GM23338 (cell line): ENCODE results near the gene SELENOW. TPM values are rescaled to one million over a fixed set of nuclear protein-coding genes. Genes with fewer than 3 reads are reported as not detected.

Source experiments
- ATAC-seq: fragments of 200-7000 bp; cut with Tn5 transposase; 3 replicates; pipeline ENCODE4 v1.9.1; 2020
- DNase-seq: peaks from one replicate; pipeline ENCODE4 v3.0.0-alpha.2; 2015; ENCODE audit warnings: low spot score
- H2AFZ ChIP-seq: fragments of 200-600 bp; sonication (generic); 2 replicates; pipeline ENCODE4 v1.8.0; 2016; ENCODE audit warnings: antibody characterized with exemption, mild to moderate bottlenecking, moderate library complexity
- H3F3A ChIP-seq: fragments of 200-600 bp; sonication (generic); replicated peaks from 2 replicates; pipeline ENCODE4 v1.8.0; 2017; ENCODE audit warnings: antibody characterized with exemption, mixed run types, low read depth
- H3K27ac ChIP-seq: fragments of 200-600 bp; sonication (generic); 2 replicates; pipeline ENCODE4 v1.6.1; 2016; ENCODE audit warnings: low read depth
- H3K27me3 ChIP-seq: fragments of 200-600 bp; sonication (generic); 2 replicates; pipeline ENCODE4 v1.8.0; 2016; ENCODE audit warnings: mild to moderate bottlenecking, mixed run types, moderate library complexity; ENCODE audit not compliant: insufficient read depth
- H3K36me3 ChIP-seq: fragments of 200-600 bp; sonication (generic); 2 replicates; pipeline ENCODE4 v1.8.0; 2016; ENCODE audit warnings: mild to moderate bottlenecking; ENCODE audit not compliant: insufficient read depth
- H3K4me1 ChIP-seq: fragments of 200-600 bp; sonication (generic); 2 replicates; pipeline ENCODE4 v1.8.0; 2016; ENCODE audit warnings: mild to moderate bottlenecking, moderate library complexity; ENCODE audit not compliant: insufficient read depth
- H3K4me2 ChIP-seq: fragments of 200-600 bp; sonication (generic); 2 replicates; pipeline ENCODE4 v1.7.1; 2017; ENCODE audit warnings: mixed run types
- H3K4me3 ChIP-seq: fragments of 200-600 bp; sonication (generic); 2 replicates; pipeline ENCODE4 v1.6.1; 2016; ENCODE audit warnings: mixed run types
- H3K79me2 ChIP-seq: fragments of 200-600 bp; sonication (generic); replicated peaks from 2 replicates; pipeline ENCODE4 v1.8.0; 2017; ENCODE audit warnings: mild to moderate bottlenecking; ENCODE audit not compliant: insufficient read depth
- H3K9me2 ChIP-seq: fragments of 200-600 bp; sonication (generic); 2 replicates; pipeline ENCODE4 v1.8.0; 2017; ENCODE audit not compliant: insufficient read depth
- H4K20me1 ChIP-seq: fragments of 200-600 bp; sonication (generic); replicated peaks from 2 replicates; pipeline ENCODE4 v1.8.0; 2017; ENCODE audit warnings: mild to moderate bottlenecking; ENCODE audit not compliant: insufficient read depth
- H3K27ac Mint-ChIP-seq: 2 replicates; pipeline ENCODE4 v1.8.0; 2020; ENCODE audit warnings: inconsistent platforms, mild to moderate bottlenecking, moderate library complexity, mixed read lengths
- H3K27me3 Mint-ChIP-seq: 3 replicates; pipeline ENCODE4 v1.8.0; 2022; ENCODE audit warnings: low read depth, mild to moderate bottlenecking, moderate library complexity, mixed read lengths, inconsistent platforms; ENCODE audit not compliant: insufficient read depth, poor library complexity
- H3K36me3 Mint-ChIP-seq: 3 replicates; pipeline ENCODE4 v1.8.0; 2021; ENCODE audit warnings: low read depth, mild to moderate bottlenecking, inconsistent platforms, moderate library complexity, mixed read lengths
- H3K4me1 Mint-ChIP-seq: 3 replicates; pipeline ENCODE4 v1.8.0; 2020; ENCODE audit warnings: mild to moderate bottlenecking, inconsistent platforms, mixed read lengths
- H3K4me3 Mint-ChIP-seq: 3 replicates; pipeline ENCODE4 v1.8.0; 2021; ENCODE audit warnings: moderate library complexity, mild to moderate bottlenecking, inconsistent platforms, mixed read lengths
- H3K9me3 Mint-ChIP-seq: 3 replicates; pipeline ENCODE4 v1.8.0; 2020; ENCODE audit warnings: moderate library complexity, mild to moderate bottlenecking, inconsistent platforms, mixed read lengths
- CREB1 ChIP-seq: fragments of 250-450 bp; sonication (Bioruptor Pico); IDR thresholded peaks from 2 replicates; pipeline ENCODE4 v1.5.0; 2020; ENCODE audit warnings: low read depth, mild to moderate bottlenecking, moderate library complexity
- EZH2 ChIP-seq: fragments of 200-600 bp; sonication (generic); IDR thresholded peaks from one replicate; pipeline ENCODE4 v1.8.0; 2017; ENCODE audit warnings: antibody characterized with exemption, mild to moderate bottlenecking, low read depth; ENCODE audit not compliant: unreplicated experiment
- EZH2phosphoT487 ChIP-seq: fragments of 200-600 bp; sonication (generic); IDR thresholded peaks from one replicate; pipeline ENCODE4 v1.8.1; 2018; ENCODE audit warnings: antibody characterized with exemption; ENCODE audit not compliant: unreplicated experiment
- JUNB ChIP-seq: IDR thresholded peaks from one replicate; pipeline ENCODE4 v1.6.1; 2016; ENCODE audit warnings: antibody characterized with exemption; ENCODE audit not compliant: unreplicated experiment
- NANOG ChIP-seq: IDR thresholded peaks from 2 replicates; pipeline ENCODE4 v1.6.1; 2016; ENCODE audit warnings: antibody characterized with exemption, borderline replicate concordance
- POLR2AphosphoS5 ChIP-seq: IDR thresholded peaks from 2 replicates; pipeline ENCODE4 v1.6.1; 2016; ENCODE audit warnings: antibody characterized with exemption, low read depth
- STAT1 ChIP-seq: IDR thresholded peaks from one replicate; pipeline ENCODE4 v1.6.1; 2016; ENCODE audit warnings: antibody characterized with exemption; ENCODE audit not compliant: unreplicated experiment
- ZNF114 ChIP-seq: fragments of 250-450 bp; sonication (Bioruptor Pico); IDR thresholded peaks from 2 replicates; pipeline ENCODE4 v1.5.0; 2020; ENCODE audit warnings: mild to moderate bottlenecking, moderate library complexity
- ZNF331 ChIP-seq: fragments of 250-450 bp; sonication (Bioruptor Pico); IDR thresholded peaks from 2 replicates; pipeline ENCODE4 v1.5.0; 2020; ENCODE audit warnings: low read depth, mild to moderate bottlenecking, moderate library complexity
- polyA plus RNA-seq: library from polyadenylated mRNA; unstranded; fragments of >200 nt; fragmentation: Nextera tagmentation; extraction: Ambion mirVana; gene quantifications from 2 replicates; pipeline ENCODE4 v1.2.1, GENCODE V29; 2016
- total RNA-seq: library from RNA; depleted of rRNA; stranded (reverse); fragments of >200 nt; shearing (Covaris generic); gene quantifications from 2 replicates; pipeline ENCODE4 v1.2.3, GENCODE V29; 2014
- TF ChIP-seq, protein P1 (sequence below): IDR thresholded peaks from one replicate; pipeline ENCODE4 v1.6.1; 2018; ENCODE audit warnings: antibody characterized with exemption; ENCODE audit not compliant: unreplicated experiment
- TF ChIP-seq, protein P2 (sequence below): fragments of 250-450 bp; sonication (Bioruptor Pico); IDR thresholded peaks from 2 replicates; pipeline ENCODE4 v1.5.0; 2020; ENCODE audit warnings: mild to moderate bottlenecking, moderate library complexity
- TF ChIP-seq, protein P3 (sequence below), 2 experiments: fragments of 200-600 bp in 1 of 2; sonication (generic) in 1 of 2; conservative IDR thresholded peaks; 2 replicates each; pipeline versions ENCODE4 v1.5.1 to v1.6.1; 2016 to 2017; ENCODE audit warnings: antibody characterized with exemption in 2 of 2, low read depth in 2 of 2, mild to moderate bottlenecking in 2 of 2, moderate library complexity in 1 of 2
- TF ChIP-seq, protein P4 (sequence below): IDR thresholded peaks from 2 replicates; pipeline ENCODE4 v1.6.1; 2016; ENCODE audit warnings: antibody characterized with exemption

SELENOW gene
- total and polyA plus RNA-seq, 2 experiments from 2014 or later: 558 to 811 TPM

DNA sequence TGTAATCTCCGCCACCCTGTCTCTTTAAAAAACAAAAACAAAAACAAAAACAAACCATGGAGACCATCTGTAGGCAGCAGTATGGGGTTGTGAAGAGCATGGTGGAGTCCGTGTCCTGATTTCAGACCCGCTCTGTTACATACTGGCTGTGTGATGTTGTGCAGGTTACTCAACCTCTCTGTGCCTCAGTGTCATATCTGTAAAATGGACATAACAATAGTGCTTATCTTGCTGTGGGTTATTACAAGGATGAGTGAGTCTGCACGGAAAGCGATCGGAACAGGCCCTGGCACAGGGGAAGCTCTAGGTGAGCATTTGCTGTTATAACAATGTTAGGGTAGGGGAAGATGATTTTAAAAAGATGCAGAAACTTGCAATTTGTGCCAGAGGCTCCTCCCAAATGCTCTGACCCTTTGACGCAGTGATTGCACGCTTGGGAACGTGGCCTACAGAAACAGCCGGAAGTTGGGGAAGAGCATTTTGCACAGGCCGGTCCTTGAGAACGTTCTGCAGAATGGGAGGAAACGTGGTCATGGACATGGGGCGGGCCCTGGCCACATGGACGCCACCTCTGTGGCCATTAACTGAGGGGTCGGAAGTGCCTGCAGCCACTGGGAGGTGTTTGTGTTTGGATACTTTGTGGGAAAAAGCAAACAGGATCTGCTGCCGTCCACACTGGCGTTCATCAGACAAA is 15.7 kb upstream of the SELENOW start:
- Histone ChIP-seq H3K9me2 (no peaks in the 10 kb centered on the region), H3K4me3 (no peak overlapping the region), H2AFZ (no peak overlapping the region), H3K4me2 (no peak overlapping the region), H3K27ac (no peak overlapping the region), H3K27me3 (no peaks in the 10 kb centered on the region), H3K4me1 (no peaks in the 10 kb centered on the region; the same call in 1 of the 2 replicates), H4K20me1 (0 out of 2 replicates have a peak, but pooled peaks cover 4% of the 10 kb centered on the region), H3K36me3 (peaks cover 14% of the 10 kb centered on the region), H3K79me2 (no peaks in the 10 kb centered on the region), H3F3A (peaks cover 21% of the 10 kb centered on the region)
- Mint-ChIP-seq H3K27ac (no peak overlapping the region), H3K36me3 (peaks cover 21% of the 10 kb centered on the region), H3K9me3 (no peaks in the 10 kb centered on the region; the same call in 2 of the 3 replicates), H3K4me1 (peaks cover 8% of the 10 kb centered on the region), H3K27me3 (peaks cover 16% of the 10 kb centered on the region), H3K4me3 (no peak overlapping the region; the same call in 2 of the 3 replicates)
- TF ChIP-seq CREB1 (CRISPR knock-in tag) (no peak), JUNB (no peak), ZNF114 (CRISPR knock-in tag) (no peak), STAT1 (no peak), NANOG (no peak), ZNF331 (CRISPR knock-in tag) (no peak), EZH2 (no peak), EZH2phosphoT487 (no peak), POLR2AphosphoS5 (no peak)
- TF ChIP-seq, protein P1, sequence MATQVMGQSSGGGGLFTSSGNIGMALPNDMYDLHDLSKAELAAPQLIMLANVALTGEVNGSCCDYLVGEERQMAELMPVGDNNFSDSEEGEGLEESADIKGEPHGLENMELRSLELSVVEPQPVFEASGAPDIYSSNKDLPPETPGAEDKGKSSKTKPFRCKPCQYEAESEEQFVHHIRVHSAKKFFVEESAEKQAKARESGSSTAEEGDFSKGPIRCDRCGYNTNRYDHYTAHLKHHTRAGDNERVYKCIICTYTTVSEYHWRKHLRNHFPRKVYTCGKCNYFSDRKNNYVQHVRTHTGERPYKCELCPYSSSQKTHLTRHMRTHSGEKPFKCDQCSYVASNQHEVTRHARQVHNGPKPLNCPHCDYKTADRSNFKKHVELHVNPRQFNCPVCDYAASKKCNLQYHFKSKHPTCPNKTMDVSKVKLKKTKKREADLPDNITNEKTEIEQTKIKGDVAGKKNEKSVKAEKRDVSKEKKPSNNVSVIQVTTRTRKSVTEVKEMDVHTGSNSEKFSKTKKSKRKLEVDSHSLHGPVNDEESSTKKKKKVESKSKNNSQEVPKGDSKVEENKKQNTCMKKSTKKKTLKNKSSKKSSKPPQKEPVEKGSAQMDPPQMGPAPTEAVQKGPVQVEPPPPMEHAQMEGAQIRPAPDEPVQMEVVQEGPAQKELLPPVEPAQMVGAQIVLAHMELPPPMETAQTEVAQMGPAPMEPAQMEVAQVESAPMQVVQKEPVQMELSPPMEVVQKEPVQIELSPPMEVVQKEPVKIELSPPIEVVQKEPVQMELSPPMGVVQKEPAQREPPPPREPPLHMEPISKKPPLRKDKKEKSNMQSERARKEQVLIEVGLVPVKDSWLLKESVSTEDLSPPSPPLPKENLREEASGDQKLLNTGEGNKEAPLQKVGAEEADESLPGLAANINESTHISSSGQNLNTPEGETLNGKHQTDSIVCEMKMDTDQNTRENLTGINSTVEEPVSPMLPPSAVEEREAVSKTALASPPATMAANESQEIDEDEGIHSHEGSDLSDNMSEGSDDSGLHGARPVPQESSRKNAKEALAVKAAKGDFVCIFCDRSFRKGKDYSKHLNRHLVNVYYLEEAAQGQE: no peak
- TF ChIP-seq, protein P2, sequence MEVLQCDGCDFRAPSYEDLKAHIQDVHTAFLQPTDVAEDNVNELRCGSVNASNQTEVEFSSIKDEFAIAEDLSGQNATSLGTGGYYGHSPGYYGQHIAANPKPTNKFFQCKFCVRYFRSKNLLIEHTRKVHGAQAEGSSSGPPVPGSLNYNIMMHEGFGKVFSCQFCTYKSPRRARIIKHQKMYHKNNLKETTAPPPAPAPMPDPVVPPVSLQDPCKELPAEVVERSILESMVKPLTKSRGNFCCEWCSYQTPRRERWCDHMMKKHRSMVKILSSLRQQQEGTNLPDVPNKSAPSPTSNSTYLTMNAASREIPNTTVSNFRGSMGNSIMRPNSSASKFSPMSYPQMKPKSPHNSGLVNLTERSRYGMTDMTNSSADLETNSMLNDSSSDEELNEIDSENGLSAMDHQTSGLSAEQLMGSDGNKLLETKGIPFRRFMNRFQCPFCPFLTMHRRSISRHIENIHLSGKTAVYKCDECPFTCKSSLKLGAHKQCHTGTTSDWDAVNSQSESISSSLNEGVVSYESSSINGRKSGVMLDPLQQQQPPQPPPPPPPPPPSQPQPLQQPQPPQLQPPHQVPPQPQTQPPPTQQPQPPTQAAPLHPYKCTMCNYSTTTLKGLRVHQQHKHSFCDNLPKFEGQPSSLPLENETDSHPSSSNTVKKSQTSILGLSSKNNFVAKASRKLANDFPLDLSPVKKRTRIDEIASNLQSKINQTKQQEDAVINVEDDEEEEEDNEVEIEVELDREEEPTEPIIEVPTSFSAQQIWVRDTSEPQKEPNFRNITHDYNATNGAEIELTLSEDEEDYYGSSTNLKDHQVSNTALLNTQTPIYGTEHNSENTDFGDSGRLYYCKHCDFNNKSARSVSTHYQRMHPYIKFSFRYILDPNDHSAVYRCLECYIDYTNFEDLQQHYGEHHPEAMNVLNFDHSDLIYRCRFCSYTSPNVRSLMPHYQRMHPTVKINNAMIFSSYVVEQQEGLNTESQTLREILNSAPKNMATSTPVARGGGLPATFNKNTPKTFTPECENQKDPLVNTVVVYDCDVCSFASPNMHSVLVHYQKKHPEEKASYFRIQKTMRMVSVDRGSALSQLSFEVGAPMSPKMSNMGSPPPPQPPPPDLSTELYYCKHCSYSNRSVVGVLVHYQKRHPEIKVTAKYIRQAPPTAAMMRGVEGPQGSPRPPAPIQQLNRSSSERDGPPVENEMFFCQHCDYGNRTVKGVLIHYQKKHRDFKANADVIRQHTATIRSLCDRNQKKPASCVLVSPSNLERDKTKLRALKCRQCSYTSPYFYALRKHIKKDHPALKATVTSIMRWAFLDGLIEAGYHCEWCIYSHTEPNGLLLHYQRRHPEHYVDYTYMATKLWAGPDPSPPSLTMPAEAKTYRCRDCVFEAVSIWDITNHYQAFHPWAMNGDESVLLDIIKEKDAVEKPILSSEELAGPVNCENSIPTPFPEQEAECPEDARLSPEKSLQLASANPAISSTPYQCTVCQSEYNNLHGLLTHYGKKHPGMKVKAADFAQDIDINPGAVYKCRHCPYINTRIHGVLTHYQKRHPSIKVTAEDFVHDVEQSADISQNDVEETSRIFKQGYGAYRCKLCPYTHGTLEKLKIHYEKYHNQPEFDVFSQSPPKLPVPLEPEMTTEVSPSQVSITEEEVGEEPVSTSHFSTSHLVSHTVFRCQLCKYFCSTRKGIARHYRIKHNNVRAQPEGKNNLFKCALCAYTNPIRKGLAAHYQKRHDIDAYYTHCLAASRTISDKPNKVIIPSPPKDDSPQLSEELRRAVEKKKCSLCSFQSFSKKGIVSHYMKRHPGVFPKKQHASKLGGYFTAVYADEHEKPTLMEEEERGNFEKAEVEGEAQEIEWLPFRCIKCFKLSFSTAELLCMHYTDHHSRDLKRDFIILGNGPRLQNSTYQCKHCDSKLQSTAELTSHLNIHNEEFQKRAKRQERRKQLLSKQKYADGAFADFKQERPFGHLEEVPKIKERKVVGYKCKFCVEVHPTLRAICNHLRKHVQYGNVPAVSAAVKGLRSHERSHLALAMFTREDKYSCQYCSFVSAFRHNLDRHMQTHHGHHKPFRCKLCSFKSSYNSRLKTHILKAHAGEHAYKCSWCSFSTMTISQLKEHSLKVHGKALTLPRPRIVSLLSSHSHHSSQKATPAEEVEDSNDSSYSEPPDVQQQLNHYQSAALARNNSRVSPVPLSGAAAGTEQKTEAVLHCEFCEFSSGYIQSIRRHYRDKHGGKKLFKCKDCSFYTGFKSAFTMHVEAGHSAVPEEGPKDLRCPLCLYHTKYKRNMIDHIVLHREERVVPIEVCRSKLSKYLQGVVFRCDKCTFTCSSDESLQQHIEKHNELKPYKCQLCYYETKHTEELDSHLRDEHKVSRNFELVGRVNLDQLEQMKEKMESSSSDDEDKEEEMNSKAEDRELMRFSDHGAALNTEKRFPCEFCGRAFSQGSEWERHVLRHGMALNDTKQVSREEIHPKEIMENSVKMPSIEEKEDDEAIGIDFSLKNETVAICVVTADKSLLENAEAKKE (CRISPR knock-in tag): no peak
- TF ChIP-seq, protein P3, sequence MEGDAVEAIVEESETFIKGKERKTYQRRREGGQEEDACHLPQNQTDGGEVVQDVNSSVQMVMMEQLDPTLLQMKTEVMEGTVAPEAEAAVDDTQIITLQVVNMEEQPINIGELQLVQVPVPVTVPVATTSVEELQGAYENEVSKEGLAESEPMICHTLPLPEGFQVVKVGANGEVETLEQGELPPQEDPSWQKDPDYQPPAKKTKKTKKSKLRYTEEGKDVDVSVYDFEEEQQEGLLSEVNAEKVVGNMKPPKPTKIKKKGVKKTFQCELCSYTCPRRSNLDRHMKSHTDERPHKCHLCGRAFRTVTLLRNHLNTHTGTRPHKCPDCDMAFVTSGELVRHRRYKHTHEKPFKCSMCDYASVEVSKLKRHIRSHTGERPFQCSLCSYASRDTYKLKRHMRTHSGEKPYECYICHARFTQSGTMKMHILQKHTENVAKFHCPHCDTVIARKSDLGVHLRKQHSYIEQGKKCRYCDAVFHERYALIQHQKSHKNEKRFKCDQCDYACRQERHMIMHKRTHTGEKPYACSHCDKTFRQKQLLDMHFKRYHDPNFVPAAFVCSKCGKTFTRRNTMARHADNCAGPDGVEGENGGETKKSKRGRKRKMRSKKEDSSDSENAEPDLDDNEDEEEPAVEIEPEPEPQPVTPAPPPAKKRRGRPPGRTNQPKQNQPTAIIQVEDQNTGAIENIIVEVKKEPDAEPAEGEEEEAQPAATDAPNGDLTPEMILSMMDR (conservative IDR thresholded peaks at IDR 0.05; ENCODE audit: low read depth in 2 of 2): no peak
- TF ChIP-seq, protein P4, sequence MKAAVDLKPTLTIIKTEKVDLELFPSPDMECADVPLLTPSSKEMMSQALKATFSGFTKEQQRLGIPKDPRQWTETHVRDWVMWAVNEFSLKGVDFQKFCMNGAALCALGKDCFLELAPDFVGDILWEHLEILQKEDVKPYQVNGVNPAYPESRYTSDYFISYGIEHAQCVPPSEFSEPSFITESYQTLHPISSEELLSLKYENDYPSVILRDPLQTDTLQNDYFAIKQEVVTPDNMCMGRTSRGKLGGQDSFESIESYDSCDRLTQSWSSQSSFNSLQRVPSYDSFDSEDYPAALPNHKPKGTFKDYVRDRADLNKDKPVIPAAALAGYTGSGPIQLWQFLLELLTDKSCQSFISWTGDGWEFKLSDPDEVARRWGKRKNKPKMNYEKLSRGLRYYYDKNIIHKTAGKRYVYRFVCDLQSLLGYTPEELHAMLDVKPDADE: no peak
- DNase-seq (peak; percentile 13), ATAC-seq (no peak)
